Activated CD8-positive, alpha-beta T cell treated with anti-CD3 and anti-CD28 coated beads for 36 hours (primary cell): ENCODE data around the gene LDHAL6B. TPM values are rescaled to one million over a fixed set of nuclear protein-coding genes. Genes with fewer than 3 reads are reported as not detected.

Experiments used
- ATAC-seq: fragments of 200-7000 bp; cut with Tn5 transposase; one replicate; pipeline ENCODE4 v1.10.0; 2021; ENCODE audit warnings: mild to moderate bottlenecking, moderate library complexity
- CTCF ChIA-PET: fragments of 350-600 bp; sonication (Branson Sonifier 250); formaldehyde crosslinking; loops from one replicate; lab custom pipeline; 2021; ENCODE audit warnings: antibody characterized with exemption; lab: Charles Lee
- POLR2A ChIA-PET: fragments of 350-600 bp; sonication (Branson Sonifier 250); formaldehyde crosslinking; loops from one replicate; lab custom pipeline; 2021; ENCODE audit warnings: antibody characterized with exemption; lab: Charles Lee
- DNase-seq: peaks from one replicate; pipeline ENCODE4 v3.0.0-alpha.2; 2020
- H3K27ac Mint-ChIP-seq: one replicate; pipeline ENCODE4 v1.8.0; 2021; ENCODE audit warnings: mild to moderate bottlenecking, mixed read lengths
- H3K27me3 Mint-ChIP-seq: one replicate; pipeline ENCODE4 v1.8.0; 2021; ENCODE audit warnings: mixed read lengths
- H3K36me3 Mint-ChIP-seq: one replicate; pipeline ENCODE4 v1.8.0; 2021; ENCODE audit warnings: low read depth, mixed read lengths
- H3K4me1 Mint-ChIP-seq: one replicate; pipeline ENCODE4 v1.8.0; 2021; ENCODE audit warnings: low read depth, mixed read lengths
- H3K4me3 Mint-ChIP-seq: one replicate; pipeline ENCODE4 v1.8.0; 2021; ENCODE audit warnings: mild to moderate bottlenecking, moderate library complexity, mixed read lengths
- H3K9me3 Mint-ChIP-seq: one replicate; pipeline ENCODE4 v1.8.0; 2021; ENCODE audit warnings: mixed read lengths
- intact Hi-C: fragments of 100-400 bp; cut with micrococcal nuclease; formaldehyde crosslinking; loops from one replicate; pipeline ENCODE4 v1.10.0; 2022
- total RNA-seq, 2 experiments: library from RNA; stranded (reverse); gene quantifications; one replicate each; pipeline ENCODE4 v1.2.3, GENCODE V29; 2021
- TF ChIP-seq, protein P1 (sequence below): fragments of 200-600 bp; IDR thresholded peaks from one replicate; pipeline ENCODE4 v1.8.0; 2022; ENCODE audit warnings: antibody characterized with exemption, mild to moderate bottlenecking

The LDHAL6B gene
- total RNA-seq, 2 experiments from 2014 or later = not detected

DNA sequence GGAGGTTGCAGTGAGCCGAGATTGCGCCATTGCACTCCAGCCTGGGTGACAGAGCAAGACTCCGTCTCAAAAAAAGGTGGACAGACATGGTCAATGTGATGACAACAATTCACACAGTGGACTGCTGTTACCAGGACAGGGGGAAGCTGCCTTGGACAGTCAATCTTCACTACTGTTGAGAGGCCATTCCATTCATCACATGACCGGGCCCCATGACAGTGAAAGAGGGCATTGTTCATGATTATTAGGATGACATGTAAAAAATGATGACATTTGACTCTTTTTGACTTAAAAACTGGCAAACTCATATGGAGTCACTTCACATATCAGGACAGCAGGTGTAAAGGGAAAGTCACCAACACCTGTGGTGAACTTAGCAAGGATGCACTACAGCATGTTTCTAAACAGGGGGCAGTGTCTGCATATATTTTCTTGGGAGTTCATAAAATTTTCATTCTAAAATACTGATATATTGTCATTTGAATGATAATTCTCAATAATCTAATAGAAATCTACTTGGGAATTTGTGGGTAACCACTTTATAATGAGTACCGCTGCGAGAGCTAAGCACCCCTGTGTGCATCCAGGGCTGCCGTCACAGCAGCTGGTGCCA lies 34.2 kb upstream of the LDHAL6B start:
- Mint-ChIP-seq H3K36me3 (no peaks in the 10 kb centered on the region), H3K9me3 (no peaks in the 10 kb centered on the region), H3K4me3 (no peak overlapping the region), H3K27ac (no peak overlapping the region), H3K4me1 (peaks cover 7% of the 10 kb centered on the region), H3K27me3 (peaks cover 12% of the 10 kb centered on the region)
- POLR2A ChIA-PET = interaction anchor here (0.6 kb wide), 1 partner anchor 419 kb away, joined by 3 read pairs; no protein-coding TSS in a partner anchor
- CTCF ChIA-PET = interaction anchor here (0.9 to 1.5 kb wide), 4 partner anchors 22 to 356 kb away, joined by 3 to 4 read pairs (median 3); no protein-coding TSS in a partner anchor
- TF ChIP-seq, protein P1, sequence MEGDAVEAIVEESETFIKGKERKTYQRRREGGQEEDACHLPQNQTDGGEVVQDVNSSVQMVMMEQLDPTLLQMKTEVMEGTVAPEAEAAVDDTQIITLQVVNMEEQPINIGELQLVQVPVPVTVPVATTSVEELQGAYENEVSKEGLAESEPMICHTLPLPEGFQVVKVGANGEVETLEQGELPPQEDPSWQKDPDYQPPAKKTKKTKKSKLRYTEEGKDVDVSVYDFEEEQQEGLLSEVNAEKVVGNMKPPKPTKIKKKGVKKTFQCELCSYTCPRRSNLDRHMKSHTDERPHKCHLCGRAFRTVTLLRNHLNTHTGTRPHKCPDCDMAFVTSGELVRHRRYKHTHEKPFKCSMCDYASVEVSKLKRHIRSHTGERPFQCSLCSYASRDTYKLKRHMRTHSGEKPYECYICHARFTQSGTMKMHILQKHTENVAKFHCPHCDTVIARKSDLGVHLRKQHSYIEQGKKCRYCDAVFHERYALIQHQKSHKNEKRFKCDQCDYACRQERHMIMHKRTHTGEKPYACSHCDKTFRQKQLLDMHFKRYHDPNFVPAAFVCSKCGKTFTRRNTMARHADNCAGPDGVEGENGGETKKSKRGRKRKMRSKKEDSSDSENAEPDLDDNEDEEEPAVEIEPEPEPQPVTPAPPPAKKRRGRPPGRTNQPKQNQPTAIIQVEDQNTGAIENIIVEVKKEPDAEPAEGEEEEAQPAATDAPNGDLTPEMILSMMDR = no peak
- ATAC-seq (no peak), DNase-seq (no peak)
- intact Hi-C loops = loop anchor here (10.0 kb wide), 1 partner anchor 72 kb away; no protein-coding TSS in a partner anchor

DNA sequence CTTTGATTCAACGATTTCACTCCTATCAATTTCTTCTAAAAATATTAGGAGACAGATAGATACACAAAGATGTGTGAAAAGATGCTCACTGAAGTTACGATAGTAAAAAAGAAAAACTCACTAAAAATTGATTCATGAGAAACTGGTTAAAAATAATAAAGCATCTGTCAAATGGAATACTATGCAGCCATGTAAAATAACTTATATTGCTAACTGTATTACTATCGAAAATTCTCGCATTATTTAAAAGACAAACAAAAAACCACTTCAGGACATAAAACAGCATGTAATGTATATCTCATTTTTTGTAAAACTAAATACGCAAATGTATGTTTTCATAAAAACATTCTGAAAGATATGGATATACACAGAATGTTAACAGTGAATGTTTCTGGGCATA lies 33.4 kb upstream of the LDHAL6B start:
- TF ChIP-seq, protein P1 = no peak
- intact Hi-C loops = loop anchor here (10.0 kb wide), 1 partner anchor 72 kb away; no protein-coding TSS in a partner anchor
- Mint-ChIP-seq H3K4me3 (no peak overlapping the region), H3K36me3 (no peaks in the 10 kb centered on the region), H3K27ac (no peak overlapping the region), H3K9me3 (no peaks in the 10 kb centered on the region), H3K4me1 (peaks cover 7% of the 10 kb centered on the region), H3K27me3 (peaks cover 15% of the 10 kb centered on the region)
- ATAC-seq (no peak), DNase-seq (no peak)
- ChIA-PET POLR2A (no interaction called here), CTCF (interaction anchor here (0.9 kb wide), 1 partner anchor 21 kb away, joined by 4 read pairs; no protein-coding TSS in a partner anchor)

DNA sequence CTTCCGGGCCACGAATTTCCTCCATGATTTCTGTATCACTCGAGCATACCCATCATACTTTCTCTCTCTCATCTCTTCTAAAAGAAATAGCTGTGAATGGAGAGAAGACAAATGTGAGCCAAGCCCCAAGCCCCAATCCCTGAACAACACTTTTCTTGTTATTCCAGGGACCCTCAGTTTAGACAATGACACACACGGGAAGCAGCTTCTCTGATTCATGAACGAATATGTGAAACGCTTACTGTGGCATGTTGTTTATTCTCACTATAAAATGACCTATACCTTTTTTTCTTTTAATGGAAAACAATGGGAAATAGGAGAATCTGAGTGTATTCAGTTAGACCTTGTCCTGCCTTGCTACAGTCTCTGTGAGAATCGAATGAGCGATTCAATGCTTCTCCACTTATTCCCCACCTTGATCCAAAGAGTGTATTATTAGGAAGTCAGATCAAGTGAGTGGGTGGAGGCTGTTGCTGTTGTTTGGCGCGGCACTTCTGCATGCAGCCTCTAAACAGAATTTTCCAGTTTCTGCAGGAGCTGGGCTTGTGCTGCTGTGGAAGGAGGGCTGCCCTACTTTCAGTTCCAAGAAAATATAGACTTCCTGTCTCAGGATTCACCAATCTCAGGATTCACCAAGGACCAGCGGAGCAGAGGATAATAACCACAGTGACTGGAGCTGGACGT lies 32.4 kb upstream of the LDHAL6B start:
- Mint-ChIP-seq H3K4me3 (no peak overlapping the region), H3K36me3 (no peaks in the 10 kb centered on the region), H3K27me3 (peaks cover 15% of the 10 kb centered on the region), H3K9me3 (no peaks in the 10 kb centered on the region), H3K4me1 (peaks cover 3% of the 10 kb centered on the region), H3K27ac (no peak overlapping the region)
- POLR2A ChIA-PET = interaction anchor here (0.8 kb wide), 1 partner anchor 10 kb away, joined by 6 read pairs; no protein-coding TSS in a partner anchor
- ATAC-seq (no peak), DNase-seq (no peak)
- CTCF ChIA-PET = interaction anchor here (0.9 to 1.8 kb wide), 9 partner anchors 9 to 327 kb away, joined by 3 to 4 read pairs (median 4); no protein-coding TSS in a partner anchor
- TF ChIP-seq, protein P1 = no peak
- intact Hi-C loops = loop anchor here (10.0 kb wide), 1 partner anchor 71 kb away; no protein-coding TSS in a partner anchor

DNA sequence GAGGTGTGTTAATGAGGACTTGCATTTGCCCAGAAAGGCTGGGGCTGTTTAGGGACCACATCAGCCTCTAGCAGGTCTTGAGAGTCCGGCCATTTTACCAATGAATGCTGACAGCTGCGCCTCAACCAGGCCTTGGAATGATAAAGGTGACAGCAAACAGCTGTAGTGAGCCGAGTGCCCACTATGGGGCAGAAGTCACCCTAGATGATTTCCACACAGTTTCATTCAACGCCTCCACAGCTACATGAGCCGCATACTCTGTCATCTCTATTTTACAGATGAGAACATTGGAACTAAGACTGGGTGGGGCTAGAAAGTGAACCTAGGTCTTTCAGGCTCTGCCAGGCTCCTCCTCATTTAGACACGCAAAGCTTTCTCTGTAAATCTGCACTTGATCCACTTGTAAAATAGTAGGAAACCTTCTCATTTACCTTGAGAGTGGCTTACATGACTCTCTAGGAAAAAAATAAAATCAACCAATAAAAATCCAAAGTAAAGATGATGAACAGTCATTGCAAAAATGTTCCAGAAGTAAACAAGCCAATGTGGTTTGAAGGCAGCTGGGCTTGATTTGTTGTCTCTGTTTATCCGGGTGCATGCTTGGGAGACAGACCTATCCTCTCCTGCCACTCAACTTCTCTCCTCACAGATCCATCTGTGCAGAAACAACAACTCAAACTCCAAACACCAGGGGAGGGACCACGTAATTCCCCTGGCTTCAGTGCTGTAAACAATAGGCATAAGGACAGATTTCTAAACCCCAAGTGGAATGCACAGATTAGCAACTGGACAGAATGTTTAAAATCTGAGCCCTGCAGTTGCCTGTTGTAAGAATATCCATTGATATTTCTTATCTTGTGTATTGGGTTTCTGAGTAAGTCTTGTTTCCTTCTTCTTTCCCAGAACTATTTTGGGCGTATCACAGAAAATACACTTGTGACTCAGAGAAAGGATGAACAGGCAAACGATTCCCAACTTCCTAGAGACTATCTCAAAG lies 31.5 kb upstream of the LDHAL6B start:
- peak; percentile 96 for ATAC-seq
- Mint-ChIP-seq H3K36me3 (no peaks in the 10 kb centered on the region), H3K4me1 (no peaks in the 10 kb centered on the region), H3K27ac (no peak overlapping the region), H3K4me3 (no peak overlapping the region), H3K27me3 (peaks cover 15% of the 10 kb centered on the region), H3K9me3 (no peaks in the 10 kb centered on the region)
- DNase-seq = peak; percentile 66
- intact Hi-C loops = loop anchor here (5.0 to 10.0 kb wide), 2 partner anchors 70 to 317 kb away; no protein-coding TSS in a partner anchor
- TF ChIP-seq, protein P1 = peak; percentile 47
- CTCF ChIA-PET = interaction anchor here (0.7 to 1.8 kb wide), 11 partner anchors 10 to 358 kb away, joined by 3 to 4 read pairs (median 4); no protein-coding TSS in a partner anchor
- POLR2A ChIA-PET = interaction anchor here (0.8 kb wide), 1 partner anchor 9 kb away, joined by 6 read pairs; no protein-coding TSS in a partner anchor
